Body of pancreas (tissue), 4 donors: ENCODE measurements around the gene PNPLA5.

Experiments
- POLR2A ChIP-seq, 3 donors: fragments of 450-650 bp; IDR thresholded peaks; one replicate each; pipeline ENCODE4 v1.6.1; 2016; ENCODE audit warnings: antibody characterized with exemption in 3 of 3, mild to moderate bottlenecking in 2 of 3
- TF ChIP-seq, protein P1 (sequence below), 7 experiments: fragments of 450-650 bp in 4 of 7; fragments of 200-600 bp in 3 of 7; sonication (generic) in 3 of 7; IDR thresholded peaks; one replicate each; pipeline ENCODE4 v1.5.1; 2016 to 2019; ENCODE audit warnings: antibody characterized with exemption in 7 of 7

- TF ChIP-seq, protein P1, sequence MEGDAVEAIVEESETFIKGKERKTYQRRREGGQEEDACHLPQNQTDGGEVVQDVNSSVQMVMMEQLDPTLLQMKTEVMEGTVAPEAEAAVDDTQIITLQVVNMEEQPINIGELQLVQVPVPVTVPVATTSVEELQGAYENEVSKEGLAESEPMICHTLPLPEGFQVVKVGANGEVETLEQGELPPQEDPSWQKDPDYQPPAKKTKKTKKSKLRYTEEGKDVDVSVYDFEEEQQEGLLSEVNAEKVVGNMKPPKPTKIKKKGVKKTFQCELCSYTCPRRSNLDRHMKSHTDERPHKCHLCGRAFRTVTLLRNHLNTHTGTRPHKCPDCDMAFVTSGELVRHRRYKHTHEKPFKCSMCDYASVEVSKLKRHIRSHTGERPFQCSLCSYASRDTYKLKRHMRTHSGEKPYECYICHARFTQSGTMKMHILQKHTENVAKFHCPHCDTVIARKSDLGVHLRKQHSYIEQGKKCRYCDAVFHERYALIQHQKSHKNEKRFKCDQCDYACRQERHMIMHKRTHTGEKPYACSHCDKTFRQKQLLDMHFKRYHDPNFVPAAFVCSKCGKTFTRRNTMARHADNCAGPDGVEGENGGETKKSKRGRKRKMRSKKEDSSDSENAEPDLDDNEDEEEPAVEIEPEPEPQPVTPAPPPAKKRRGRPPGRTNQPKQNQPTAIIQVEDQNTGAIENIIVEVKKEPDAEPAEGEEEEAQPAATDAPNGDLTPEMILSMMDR (IDR thresholded peaks at IDR 0.05): no peak
- no peak for TF ChIP-seq POLR2A (IDR thresholded peaks at IDR 0.05)
Observed at GRCh38 chr22:43845981-43846380, 45.8 kb downstream of the PNPLA5 start.
